WTC11 (cell line): Measurements from ENCODE around the gene PSMD3. TPM values are rescaled to one million over a fixed set of nuclear protein-coding genes. Genes with fewer than 3 reads are reported as not detected.
A peak's percentile ranks its signal among the peaks of the same experiment; 100 is the strongest.

Source experiments
- ATAC-seq: fragments of 200-7000 bp; cut with Tn5 transposase; 2 replicates; pipeline ENCODE4 v1.10.0; 2021; ENCODE audit warnings: mild to moderate bottlenecking, moderate library complexity
- CTCF ChIA-PET: fragments of 300-600 bp; sonication (Branson Sonifier 250); formaldehyde crosslinking; loops from one replicate; lab custom pipeline; 2021; ENCODE audit warnings: antibody characterized with exemption; lab: Charles Lee
- POLR2A ChIA-PET: fragments of 350-600 bp; sonication (Branson Sonifier 250); formaldehyde crosslinking; loops from one replicate; lab custom pipeline; 2021; ENCODE audit warnings: antibody characterized with exemption; lab: Charles Lee
- DNase-seq: peaks from one replicate; pipeline ENCODE4 v3.0.0; 2021; ENCODE audit warnings: low spot score
- H3K27ac Mint-ChIP-seq: 2 replicates; pipeline ENCODE4 v1.8.0; 2021; ENCODE audit warnings: mixed read lengths
- H3K27me3 Mint-ChIP-seq: 2 replicates; pipeline ENCODE4 v1.8.0; 2021; ENCODE audit warnings: low read depth, mild to moderate bottlenecking, moderate library complexity, mixed read lengths
- H3K36me3 Mint-ChIP-seq: 2 replicates; pipeline ENCODE4 v1.8.0; 2021; ENCODE audit warnings: mixed read lengths
- H3K4me1 Mint-ChIP-seq: 2 replicates; pipeline ENCODE4 v1.8.0; 2022; ENCODE audit warnings: mixed read lengths
- H3K4me3 Mint-ChIP-seq: 2 replicates; pipeline ENCODE4 v1.8.0; 2021; ENCODE audit warnings: mild to moderate bottlenecking, moderate library complexity, mixed read lengths
- H3K9me3 Mint-ChIP-seq: 2 replicates; pipeline ENCODE4 v1.8.0; 2021; ENCODE audit warnings: mixed read lengths
- CREB1 ChIP-seq: sonication (generic); formaldehyde crosslinking; IDR thresholded peaks from 2 replicates; pipeline ENCODE4 v1.8.0; 2023; ENCODE audit warnings: mild to moderate bottlenecking, missing genetic modification reagents
- ESRRA ChIP-seq: sonication (generic); formaldehyde crosslinking; IDR thresholded peaks from 2 replicates; pipeline ENCODE4 v1.8.1; 2022; ENCODE audit warnings: mild to moderate bottlenecking, missing genetic modification reagents, borderline replicate concordance
- ETV6 ChIP-seq: sonication (generic); formaldehyde crosslinking; IDR thresholded peaks from 2 replicates; pipeline ENCODE4 v1.8.1; 2022; ENCODE audit warnings: mild to moderate bottlenecking, missing genetic modification reagents
- GRHL2 ChIP-seq: fragments of 250-450 bp; sonication (Bioruptor Pico); IDR thresholded peaks from 2 replicates; pipeline ENCODE4 v1.8.0; 2022; ENCODE audit warnings: mild to moderate bottlenecking, moderate library complexity; ENCODE audit not compliant: insufficient replicate concordance, severe bottlenecking
- GTF2I ChIP-seq: fragments of 250-450 bp; sonication (Bioruptor Pico); conservative IDR thresholded peaks from 2 replicates; pipeline ENCODE4 v1.4.0; 2021; ENCODE audit warnings: mild to moderate bottlenecking
- NFATC4 ChIP-seq: fragments of 250-450 bp; sonication (Bioruptor Pico); IDR thresholded peaks from 2 replicates; pipeline ENCODE4 v1.9.0; 2021; ENCODE audit warnings: mild to moderate bottlenecking
- NR1H2 ChIP-seq: sonication (generic); formaldehyde crosslinking; IDR thresholded peaks from 2 replicates; pipeline ENCODE4 v1.9.0; 2021; ENCODE audit warnings: mild to moderate bottlenecking, moderate library complexity, missing genetic modification reagents
- SMAD4 ChIP-seq: sonication (generic); formaldehyde crosslinking; IDR thresholded peaks from 2 replicates; pipeline ENCODE4 v1.8.0; 2022; ENCODE audit warnings: mild to moderate bottlenecking, missing genetic modification reagents
- TEAD4 ChIP-seq: sonication (generic); formaldehyde crosslinking; IDR thresholded peaks from 2 replicates; pipeline ENCODE4 v1.8.0; 2022; ENCODE audit warnings: mild to moderate bottlenecking, missing genetic modification reagents
- TP53 ChIP-seq: sonication (generic); formaldehyde crosslinking; IDR thresholded peaks from 2 replicates; pipeline ENCODE4 v1.8.1; 2023; ENCODE audit warnings: mild to moderate bottlenecking, missing genetic modification reagents
- ZNF219 ChIP-seq: sonication (generic); formaldehyde crosslinking; IDR thresholded peaks from 2 replicates; pipeline ENCODE4 v1.8.0; 2023; ENCODE audit warnings: missing genetic modification reagents, mild to moderate bottlenecking, borderline replicate concordance
- ZNF396 ChIP-seq: fragments of 250-450 bp; sonication (Bioruptor Pico); IDR thresholded peaks from 2 replicates; pipeline ENCODE4 v1.8.0; 2021; ENCODE audit warnings: mild to moderate bottlenecking, moderate library complexity, borderline replicate concordance
- total RNA-seq: library from RNA; stranded (reverse); gene quantifications from 3 replicates; pipeline ENCODE4 v1.2.3, GENCODE V29; 2021
- TF ChIP-seq, protein P1 (sequence below): sonication (generic); formaldehyde crosslinking; IDR thresholded peaks from 2 replicates; pipeline ENCODE4 v1.8.1; 2023; ENCODE audit warnings: mild to moderate bottlenecking, missing genetic modification reagents, moderate library complexity
- TF ChIP-seq, protein P2 (sequence below): fragments of 250-450 bp; sonication (Bioruptor Pico); IDR thresholded peaks from 2 replicates; pipeline ENCODE4 v1.9.0; 2021; ENCODE audit warnings: mild to moderate bottlenecking
- TF ChIP-seq, protein P3 (sequence below): fragments of 250-450 bp; sonication (Bioruptor Pico); IDR thresholded peaks from 2 replicates; pipeline ENCODE4 v1.9.0; 2021; ENCODE audit warnings: mild to moderate bottlenecking
- TF ChIP-seq, protein P4 (sequence below): fragments of 250-450 bp; sonication (Bioruptor Pico); IDR thresholded peaks from 2 replicates; pipeline ENCODE4 v2.1.2; 2022; ENCODE audit warnings: mild to moderate bottlenecking, moderate library complexity
- TF ChIP-seq, protein P5 (sequence below): sonication (generic); formaldehyde crosslinking; IDR thresholded peaks from 2 replicates; pipeline ENCODE4 v1.8.0; 2023; ENCODE audit warnings: missing genetic modification reagents
- TF ChIP-seq, protein P6 (sequence below): sonication (generic); formaldehyde crosslinking; IDR thresholded peaks from 2 replicates; pipeline ENCODE4 v1.8.1; 2023; ENCODE audit warnings: mild to moderate bottlenecking, moderate library complexity, missing genetic modification reagents
- TF ChIP-seq, protein P7 (sequence below): fragments of 200-600 bp; IDR thresholded peaks from 2 replicates; pipeline ENCODE4 v1.8.0; 2022; ENCODE audit warnings: antibody characterized with exemption

The PSMD3 gene
- total RNA-seq, 1 experiment from 2014 or later: 190 TPM

DNA sequence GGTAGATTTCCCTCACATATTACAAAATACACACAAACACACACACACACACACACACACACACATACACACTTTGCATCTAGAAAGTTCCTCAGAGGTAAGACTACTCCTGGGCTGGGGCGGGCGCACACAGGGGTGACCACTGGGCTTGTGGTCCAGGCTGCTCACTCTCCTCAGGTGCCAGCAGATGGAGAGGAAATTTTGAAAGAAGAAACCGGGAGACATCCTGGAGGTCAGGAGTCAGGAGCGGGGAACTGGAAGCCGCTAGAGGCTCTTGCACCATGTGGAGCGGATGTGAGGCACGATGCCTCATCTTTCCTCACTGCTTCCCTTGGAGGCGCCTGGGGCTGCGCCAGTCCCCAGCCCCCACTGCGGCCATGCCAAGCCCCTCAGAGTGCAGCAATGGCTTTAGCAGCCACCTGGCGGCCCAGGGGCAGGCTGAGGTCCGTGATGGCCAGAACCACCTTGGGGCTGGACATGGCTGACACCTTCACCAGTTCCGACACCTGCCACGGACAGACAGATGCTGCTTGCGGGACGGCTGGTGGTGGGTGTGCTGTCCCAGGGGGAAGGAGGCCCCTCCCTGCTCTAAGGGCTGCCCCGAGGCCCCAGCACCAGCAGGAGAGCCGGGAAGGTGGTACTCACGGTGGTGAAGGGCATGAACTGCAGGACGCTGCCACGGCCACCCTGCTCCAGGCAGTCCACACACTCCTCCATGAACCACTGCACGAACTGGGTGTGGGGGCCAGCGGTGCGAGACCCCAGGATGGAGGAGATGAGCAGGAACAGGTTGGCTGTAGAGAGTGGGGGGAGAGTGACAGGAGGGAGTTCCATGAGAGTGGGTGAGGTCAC, 38.8 kb downstream of the PSMD3 start:
- Mint-ChIP-seq H3K4me1 (peaks cover 33% of the 10 kb centered on the region), H3K9me3 (no peaks in the 10 kb centered on the region), H3K27ac (peak overlapping the region; percentile 89), H3K4me3 (no peak overlapping the region), H3K36me3 (peaks cover 12% of the 10 kb centered on the region), H3K27me3 (no peaks in the 10 kb centered on the region)
- DNase-seq: peak; percentile 24
- ChIA-PET CTCF (interaction anchor here (0.8 to 7.6 kb wide), 12 partner anchors 7 to 339 kb away, joined by 3 to 128 read pairs (median 7); partner anchors contain the start of gene NR1D1), POLR2A (interaction anchor here (1.2 kb wide), 2 partner anchors 16 to 94 kb away, joined by 3 to 5 read pairs; no protein-coding TSS in a partner anchor)
- TF ChIP-seq, protein P1, sequence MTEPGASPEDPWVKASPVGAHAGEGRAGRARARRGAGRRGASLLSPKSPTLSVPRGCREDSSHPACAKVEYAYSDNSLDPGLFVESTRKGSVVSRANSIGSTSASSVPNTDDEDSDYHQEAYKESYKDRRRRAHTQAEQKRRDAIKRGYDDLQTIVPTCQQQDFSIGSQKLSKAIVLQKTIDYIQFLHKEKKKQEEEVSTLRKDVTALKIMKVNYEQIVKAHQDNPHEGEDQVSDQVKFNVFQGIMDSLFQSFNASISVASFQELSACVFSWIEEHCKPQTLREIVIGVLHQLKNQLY: no peak
- TF ChIP-seq GTF2I (CRISPR knock-in tag) (no peak), TP53 (CRISPR knock-in tag) (0 out of 2 replicates have a peak, but pooled peaks have one; percentile 33)
- TF ChIP-seq, protein P2, sequence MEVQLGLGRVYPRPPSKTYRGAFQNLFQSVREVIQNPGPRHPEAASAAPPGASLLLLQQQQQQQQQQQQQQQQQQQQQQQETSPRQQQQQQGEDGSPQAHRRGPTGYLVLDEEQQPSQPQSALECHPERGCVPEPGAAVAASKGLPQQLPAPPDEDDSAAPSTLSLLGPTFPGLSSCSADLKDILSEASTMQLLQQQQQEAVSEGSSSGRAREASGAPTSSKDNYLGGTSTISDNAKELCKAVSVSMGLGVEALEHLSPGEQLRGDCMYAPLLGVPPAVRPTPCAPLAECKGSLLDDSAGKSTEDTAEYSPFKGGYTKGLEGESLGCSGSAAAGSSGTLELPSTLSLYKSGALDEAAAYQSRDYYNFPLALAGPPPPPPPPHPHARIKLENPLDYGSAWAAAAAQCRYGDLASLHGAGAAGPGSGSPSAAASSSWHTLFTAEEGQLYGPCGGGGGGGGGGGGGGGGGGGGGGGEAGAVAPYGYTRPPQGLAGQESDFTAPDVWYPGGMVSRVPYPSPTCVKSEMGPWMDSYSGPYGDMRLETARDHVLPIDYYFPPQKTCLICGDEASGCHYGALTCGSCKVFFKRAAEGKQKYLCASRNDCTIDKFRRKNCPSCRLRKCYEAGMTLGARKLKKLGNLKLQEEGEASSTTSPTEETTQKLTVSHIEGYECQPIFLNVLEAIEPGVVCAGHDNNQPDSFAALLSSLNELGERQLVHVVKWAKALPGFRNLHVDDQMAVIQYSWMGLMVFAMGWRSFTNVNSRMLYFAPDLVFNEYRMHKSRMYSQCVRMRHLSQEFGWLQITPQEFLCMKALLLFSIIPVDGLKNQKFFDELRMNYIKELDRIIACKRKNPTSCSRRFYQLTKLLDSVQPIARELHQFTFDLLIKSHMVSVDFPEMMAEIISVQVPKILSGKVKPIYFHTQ (CRISPR knock-in tag): no peak
- no peak; the same call in 1 of the 2 replicates for ATAC-seq

DNA sequence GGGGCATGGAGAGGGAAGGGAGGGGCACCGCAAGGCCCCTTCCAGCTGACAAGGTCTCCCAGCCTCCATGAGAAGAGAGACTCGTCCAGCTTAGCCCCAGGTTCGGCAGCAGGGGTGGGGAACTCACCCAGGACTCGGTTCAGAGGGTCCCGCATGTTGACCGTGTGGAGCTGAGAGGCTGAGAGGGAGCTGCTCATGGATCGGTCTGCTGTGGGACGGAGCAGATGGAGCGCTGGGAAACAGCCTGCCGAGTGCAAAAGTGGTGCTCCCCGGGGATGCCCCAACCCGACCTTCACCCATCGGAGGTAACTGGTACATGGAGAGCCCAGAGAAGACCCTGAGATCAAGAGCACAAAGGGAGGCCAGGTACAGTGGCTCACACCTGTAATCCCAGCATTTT, 39.5 kb downstream of the PSMD3 start:
- ChIA-PET CTCF (interaction anchor here (1.1 to 1.5 kb wide), 3 partner anchors 15 to 148 kb away, joined by 3 to 9 read pairs (median 4); no protein-coding TSS in a partner anchor), POLR2A (interaction anchor here (0.6 kb wide), 1 partner anchor 12 kb away, joined by 3 read pairs; no protein-coding TSS in a partner anchor)
- no peaks in the 10 kb centered on the region for H3K27me3 Mint-ChIP-seq
- H3K4me3 Mint-ChIP-seq: no peak overlapping the region
- DNase-seq (no peak), ATAC-seq (no peak)
- H3K36me3 Mint-ChIP-seq: peaks cover 15% of the 10 kb centered on the region
- no peak overlapping the region for H3K27ac Mint-ChIP-seq
- no peaks in the 10 kb centered on the region for H3K9me3 Mint-ChIP-seq
- peaks cover 29% of the 10 kb centered on the region for H3K4me1 Mint-ChIP-seq
- TF ChIP-seq ZNF219 (no peak), NR1H2 (CRISPR knock-in tag) (no peak), ETV6 (CRISPR knock-in tag) (no peak), GRHL2 (no peak), ESRRA (no peak), SMAD4 (no peak), NFATC4 (CRISPR knock-in tag) (no peak), CREB1 (CRISPR knock-in tag) (no peak), TEAD4 (CRISPR knock-in tag) (no peak), ZNF396 (CRISPR knock-in tag) (no peak), GTF2I (CRISPR knock-in tag) (no peak)
- TF ChIP-seq, protein P3, sequence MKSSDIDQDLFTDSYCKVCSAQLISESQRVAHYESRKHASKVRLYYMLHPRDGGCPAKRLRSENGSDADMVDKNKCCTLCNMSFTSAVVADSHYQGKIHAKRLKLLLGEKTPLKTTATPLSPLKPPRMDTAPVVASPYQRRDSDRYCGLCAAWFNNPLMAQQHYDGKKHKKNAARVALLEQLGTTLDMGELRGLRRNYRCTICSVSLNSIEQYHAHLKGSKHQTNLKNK (CRISPR knock-in tag): no peak
- TF ChIP-seq, protein P4, sequence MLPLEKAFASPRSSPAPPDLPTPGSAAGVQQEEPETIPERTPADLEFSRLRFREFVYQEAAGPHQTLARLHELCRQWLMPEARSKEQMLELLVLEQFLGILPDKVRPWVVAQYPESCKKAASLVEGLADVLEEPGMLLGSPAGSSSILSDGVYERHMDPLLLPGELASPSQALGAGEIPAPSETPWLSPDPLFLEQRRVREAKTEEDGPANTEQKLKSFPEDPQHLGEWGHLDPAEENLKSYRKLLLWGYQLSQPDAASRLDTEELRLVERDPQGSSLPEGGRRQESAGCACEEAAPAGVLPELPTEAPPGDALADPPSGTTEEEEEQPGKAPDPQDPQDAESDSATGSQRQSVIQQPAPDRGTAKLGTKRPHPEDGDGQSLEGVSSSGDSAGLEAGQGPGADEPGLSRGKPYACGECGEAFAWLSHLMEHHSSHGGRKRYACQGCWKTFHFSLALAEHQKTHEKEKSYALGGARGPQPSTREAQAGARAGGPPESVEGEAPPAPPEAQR (CRISPR knock-in tag): no peak
- TF ChIP-seq, protein P5, sequence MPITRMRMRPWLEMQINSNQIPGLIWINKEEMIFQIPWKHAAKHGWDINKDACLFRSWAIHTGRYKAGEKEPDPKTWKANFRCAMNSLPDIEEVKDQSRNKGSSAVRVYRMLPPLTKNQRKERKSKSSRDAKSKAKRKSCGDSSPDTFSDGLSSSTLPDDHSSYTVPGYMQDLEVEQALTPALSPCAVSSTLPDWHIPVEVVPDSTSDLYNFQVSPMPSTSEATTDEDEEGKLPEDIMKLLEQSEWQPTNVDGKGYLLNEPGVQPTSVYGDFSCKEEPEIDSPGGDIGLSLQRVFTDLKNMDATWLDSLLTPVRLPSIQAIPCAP (CRISPR knock-in tag): no peak
- TF ChIP-seq, protein P6, sequence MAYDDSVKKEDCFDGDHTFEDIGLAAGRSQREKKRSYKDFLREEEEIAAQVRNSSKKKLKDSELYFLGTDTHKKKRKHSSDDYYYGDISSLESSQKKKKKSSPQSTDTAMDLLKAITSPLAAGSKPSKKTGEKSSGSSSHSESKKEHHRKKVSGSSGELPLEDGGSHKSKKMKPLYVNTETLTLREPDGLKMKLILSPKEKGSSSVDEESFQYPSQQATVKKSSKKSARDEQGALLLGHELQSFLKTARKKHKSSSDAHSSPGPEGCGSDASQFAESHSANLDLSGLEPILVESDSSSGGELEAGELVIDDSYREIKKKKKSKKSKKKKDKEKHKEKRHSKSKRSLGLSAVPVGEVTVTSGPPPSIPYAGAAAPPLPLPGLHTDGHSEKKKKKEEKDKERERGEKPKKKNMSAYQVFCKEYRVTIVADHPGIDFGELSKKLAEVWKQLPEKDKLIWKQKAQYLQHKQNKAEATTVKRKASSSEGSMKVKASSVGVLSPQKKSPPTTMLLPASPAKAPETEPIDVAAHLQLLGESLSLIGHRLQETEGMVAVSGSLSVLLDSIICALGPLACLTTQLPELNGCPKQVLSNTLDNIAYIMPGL (CRISPR knock-in tag): no peak
- TF ChIP-seq, protein P7, sequence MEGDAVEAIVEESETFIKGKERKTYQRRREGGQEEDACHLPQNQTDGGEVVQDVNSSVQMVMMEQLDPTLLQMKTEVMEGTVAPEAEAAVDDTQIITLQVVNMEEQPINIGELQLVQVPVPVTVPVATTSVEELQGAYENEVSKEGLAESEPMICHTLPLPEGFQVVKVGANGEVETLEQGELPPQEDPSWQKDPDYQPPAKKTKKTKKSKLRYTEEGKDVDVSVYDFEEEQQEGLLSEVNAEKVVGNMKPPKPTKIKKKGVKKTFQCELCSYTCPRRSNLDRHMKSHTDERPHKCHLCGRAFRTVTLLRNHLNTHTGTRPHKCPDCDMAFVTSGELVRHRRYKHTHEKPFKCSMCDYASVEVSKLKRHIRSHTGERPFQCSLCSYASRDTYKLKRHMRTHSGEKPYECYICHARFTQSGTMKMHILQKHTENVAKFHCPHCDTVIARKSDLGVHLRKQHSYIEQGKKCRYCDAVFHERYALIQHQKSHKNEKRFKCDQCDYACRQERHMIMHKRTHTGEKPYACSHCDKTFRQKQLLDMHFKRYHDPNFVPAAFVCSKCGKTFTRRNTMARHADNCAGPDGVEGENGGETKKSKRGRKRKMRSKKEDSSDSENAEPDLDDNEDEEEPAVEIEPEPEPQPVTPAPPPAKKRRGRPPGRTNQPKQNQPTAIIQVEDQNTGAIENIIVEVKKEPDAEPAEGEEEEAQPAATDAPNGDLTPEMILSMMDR: no peak
